Measurements from ENCODE around the gene SECTM1.

- no peak for TF ChIP-seq TAF1 (IDR thresholded peaks at IDR 0.05; ENCODE audit: low read depth)
- TF ChIP-seq EP300 (IDR thresholded peaks at IDR 0.05; ENCODE audit: borderline replicate concordance): no peak
- TF ChIP-seq NFIC (IDR thresholded peaks at IDR 0.05): no peak
Measured at GRCh38 chr17:82301916-82302567, 31.5 kb downstream of the SECTM1 start.
